ENCODE data around the gene EXOC3L2.

DNA sequence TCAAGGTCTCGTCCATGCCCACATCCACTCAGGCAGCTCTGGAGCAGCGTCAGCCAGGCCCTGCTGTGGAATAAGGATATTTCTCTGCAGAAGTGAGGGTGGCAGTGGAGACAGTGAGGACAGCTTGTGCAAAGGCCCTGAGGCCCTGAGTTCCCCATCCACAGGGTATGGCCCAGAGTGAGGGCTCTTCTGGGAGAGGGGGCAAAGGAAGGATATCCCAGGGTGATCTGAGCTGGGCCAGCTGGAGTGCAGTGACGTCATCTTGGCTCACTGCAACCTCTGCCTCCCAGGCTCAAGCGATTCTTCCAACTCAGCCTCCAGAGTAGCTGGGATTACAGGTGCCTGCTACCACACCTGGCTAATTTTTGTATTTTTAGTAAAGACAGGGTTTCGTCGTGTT lies 17.4 kb upstream of the EXOC3L2 start:
- TF ChIP-seq CTCF (IDR thresholded peaks at IDR 0.05) (no peak), EP300 (IDR thresholded peaks at IDR 0.05) (no peak), POLR2AphosphoS5 (IDR thresholded peaks at IDR 0.05) (no peak), POLR2A (IDR thresholded peaks at IDR 0.05) (no peak)
